HTERT RPE-1 (cell line): ENCODE results near the gene TGFA.
"Not testable (repeated sequence)": the region's sequence is repeated elsewhere in the genome, so short reads cannot be mapped to it uniquely, and the experiment has no call there.

Source experiments
- in situ Hi-C: fragments of 300-500 bp; cut with MboI; formaldehyde crosslinking; loops from 4 replicates; pipeline ENCODE4 v1.14.3; 2020; ENCODE audit warnings: low sequenced_read_pairs

Gene TGFA

DNA sequence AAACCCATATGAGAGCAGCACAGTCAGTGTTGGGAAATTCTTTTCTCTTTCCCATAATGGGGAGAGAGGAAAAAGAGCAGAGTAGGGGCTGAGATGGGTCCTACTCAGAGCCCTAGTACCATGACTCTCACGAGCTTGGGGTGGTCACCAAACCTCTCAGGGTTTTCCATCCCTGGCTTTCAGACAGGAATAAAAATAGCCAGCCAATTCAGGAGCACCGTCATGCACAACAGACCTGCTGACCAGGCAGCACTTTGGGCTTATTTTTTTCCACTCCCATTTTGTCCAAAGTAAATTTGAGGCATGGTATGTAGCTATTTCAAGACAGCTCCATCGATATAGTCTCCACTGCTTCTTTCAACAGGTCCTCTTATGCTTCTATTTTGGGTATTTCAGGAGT, 86.4 kb downstream of the TGFA start:
- in situ Hi-C loops: no loop called here

DNA sequence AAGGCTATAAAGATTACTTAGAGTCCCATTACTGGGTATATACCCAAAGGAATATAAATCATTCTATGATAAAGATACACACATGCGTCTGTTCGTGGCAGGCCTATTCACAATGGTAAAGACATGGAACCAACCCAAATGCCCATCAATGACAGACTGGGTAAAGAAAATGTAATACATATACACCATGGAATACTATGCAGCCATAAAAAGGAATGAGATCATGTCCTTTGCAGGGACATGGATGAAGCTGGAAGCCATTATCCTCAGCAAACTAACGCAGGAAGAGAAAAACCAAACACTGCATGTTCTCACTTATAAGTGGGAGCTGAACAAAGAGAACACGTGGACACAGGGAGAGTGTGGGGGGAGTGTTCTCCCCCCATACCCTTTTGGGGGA, 87.0 kb downstream of the TGFA start:
- in situ Hi-C loops: not testable (repeated sequence)

DNA sequence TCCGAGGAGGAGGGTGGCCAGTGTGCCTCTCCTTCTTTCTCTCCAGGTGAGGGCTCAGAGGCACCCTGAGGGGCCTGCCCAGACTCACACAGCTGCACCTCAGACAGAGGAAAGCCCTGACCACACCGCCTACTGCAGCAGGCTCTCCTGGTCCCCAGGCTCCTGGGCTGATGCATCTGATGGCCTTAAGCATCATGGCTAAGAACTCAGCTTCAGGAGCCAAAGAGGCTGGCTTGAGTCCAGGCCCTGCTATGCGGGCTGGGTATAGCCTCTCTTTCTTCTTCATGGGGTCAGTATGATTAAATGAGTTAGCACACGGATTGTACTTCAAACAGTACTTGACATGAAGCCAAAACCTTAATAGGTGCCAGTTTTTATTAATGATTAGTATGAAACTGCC, 89.6 kb downstream of the TGFA start:
- in situ Hi-C loops: no loop called here

DNA sequence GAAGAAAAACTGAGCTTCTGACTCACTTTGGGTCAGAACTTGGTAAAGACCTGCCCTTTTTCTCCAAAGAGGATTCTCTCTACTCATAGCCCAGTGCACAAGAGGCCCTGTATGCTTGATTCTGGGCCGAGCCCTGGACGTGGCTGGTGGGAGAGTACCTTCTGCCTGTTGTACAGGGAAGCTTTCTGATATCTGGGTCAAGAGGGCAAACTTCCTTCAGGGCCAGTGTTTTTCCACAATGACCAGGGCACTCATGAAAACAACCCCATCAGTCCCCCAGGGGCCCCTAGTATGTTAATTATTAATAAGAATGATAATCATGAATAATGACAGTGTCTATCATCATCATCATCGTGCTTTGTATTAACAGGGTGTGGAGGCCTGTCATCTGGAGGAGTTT, 90.0 kb downstream of the TGFA start:
- in situ Hi-C loops: no loop called here

DNA sequence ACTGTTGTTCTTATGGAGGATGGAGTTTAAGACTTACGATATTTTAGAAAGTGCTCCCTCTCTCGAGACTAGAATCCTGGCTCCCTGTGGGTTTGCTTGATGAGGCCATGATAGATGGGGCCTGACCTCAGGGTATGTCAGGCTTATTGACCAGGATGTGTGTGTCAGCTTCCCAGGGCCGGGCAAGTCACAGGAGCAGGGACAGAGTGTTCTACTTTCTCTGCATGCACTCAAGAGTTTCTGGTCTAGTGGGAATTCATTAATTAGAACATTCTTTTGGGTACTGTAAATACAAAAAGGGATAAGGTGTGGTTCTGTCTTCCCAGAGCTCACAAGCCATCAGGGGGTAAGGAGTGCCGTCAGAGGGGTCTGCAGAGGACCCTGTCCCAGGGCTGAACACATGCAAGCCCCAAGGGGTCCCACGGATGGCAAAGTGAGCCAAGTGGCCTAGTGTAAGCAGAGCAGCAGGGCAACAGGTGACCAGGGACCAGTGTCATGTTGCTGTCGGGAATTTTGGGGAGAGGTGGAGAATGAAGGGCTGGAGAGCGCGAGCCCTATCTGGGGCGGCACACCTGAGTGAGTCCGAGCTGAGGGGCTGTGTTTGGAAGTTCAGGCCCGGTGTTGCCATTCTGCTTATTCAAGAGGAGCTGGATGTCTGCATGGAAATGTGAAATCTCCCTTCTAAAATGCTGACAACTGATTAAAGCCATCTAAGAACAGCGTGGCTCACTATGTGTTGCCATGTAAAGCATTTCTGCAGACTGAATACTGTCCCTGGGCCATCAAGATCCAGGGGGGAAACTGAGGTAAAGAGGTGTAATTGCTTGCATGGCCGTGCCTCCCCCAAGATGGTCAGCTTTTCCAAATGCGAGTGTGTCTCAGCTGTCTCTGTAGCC, 91.4 kb downstream of the TGFA start:
- in situ Hi-C loops: no loop called here

DNA sequence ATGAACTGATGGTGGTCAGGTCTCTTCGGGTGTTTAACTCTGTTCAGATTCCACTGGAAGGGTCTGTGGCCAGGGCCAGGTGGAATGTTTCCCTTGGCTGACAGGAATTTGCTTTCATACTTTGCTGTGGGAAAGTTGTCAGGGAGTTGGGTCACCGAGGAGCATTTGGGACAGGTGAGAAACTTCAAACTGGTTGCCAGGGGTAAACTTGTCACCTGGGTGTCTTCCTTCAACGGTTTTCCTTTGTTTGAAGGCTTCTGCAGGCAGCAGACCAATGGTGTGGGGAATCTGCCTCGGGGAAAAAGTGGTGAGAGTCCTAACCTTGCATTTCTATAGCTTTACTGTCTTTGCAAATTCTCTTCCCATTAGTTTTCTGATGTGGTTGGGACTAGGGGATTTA, 92.2 kb downstream of the TGFA start:
- in situ Hi-C loops: no loop called here

DNA sequence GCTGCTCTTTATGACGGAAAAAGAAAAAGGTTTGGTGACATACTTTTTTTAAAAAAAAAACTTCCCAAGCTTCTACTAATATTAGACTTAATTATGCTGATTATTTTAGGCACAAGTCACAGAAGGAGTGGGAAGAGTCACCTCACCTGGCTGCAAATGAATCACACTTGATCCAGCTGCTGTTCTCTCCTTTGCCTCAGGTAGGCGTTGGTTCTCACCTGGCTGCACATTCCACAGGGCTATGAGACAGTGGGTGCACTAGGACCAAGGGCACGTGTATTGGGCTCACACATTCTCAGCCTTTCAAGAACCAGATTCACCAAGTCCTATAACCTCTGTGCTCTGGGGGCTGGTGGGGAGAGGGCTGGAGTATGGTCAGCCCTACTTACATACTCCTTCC, 93.3 kb downstream of the TGFA start:
- in situ Hi-C loops: no loop called here

DNA sequence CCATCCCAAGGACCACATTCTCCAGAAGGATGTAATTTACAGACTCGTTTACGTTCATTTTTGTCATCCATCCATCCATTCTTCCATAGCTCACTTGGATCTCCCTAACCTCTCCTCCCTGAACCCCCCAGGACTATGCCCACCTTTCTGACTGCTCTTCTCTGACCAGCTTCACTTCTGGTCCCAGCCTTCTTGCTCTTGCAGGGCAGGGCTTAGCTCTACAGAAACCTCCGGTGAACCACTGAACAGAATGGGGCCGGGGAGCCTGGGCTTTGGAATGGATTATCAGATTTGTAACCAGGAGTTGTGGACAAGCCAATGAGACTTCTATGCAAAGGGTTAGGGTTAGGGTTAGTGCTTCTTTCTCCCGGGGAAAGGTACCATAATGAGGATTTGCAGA, 95.0 kb downstream of the TGFA start:
- in situ Hi-C loops: no loop called here

DNA sequence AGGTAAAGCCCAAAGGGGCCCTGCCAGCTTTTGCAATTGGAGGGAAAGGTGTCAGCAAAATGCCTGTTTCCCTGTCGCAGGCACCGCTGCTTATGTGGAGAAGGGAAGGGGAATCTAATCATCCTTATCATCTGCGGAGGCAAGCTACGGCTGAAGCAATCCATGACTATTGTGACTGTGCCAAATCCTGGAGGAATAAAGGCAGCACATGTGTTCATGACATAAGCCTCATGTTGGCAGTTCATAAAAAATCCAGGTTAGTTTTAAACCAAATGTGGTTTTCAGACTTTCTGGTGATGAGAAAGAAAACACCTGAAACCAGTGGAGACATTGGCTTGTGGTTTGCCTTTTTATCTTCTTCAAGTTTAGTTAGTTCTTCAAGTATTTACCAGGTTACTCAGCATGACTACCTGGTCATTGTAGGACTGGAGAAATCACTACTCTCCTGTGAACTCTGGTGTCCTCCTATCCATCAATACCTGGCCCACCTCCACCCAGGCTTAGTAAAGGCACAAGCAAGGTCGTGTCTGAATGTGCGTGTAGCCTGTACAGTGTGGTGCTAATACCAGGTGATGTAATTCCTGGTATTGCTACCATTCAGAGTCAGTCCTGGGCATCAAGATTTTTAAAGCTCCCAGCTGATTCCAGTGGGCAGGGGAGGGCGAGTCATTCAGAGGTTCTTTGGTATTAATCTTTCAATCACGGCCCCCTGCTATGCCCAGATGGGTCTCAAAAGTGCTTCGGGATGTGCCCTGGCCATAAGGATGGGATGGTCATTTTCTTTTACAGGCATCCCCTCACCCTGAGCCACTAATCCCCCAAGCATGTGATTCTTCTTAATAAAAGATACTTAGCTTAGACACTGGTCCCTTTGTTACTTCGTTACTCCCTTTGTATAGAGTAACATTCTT, 96.8 kb downstream of the TGFA start:
- in situ Hi-C loops: no loop called here

DNA sequence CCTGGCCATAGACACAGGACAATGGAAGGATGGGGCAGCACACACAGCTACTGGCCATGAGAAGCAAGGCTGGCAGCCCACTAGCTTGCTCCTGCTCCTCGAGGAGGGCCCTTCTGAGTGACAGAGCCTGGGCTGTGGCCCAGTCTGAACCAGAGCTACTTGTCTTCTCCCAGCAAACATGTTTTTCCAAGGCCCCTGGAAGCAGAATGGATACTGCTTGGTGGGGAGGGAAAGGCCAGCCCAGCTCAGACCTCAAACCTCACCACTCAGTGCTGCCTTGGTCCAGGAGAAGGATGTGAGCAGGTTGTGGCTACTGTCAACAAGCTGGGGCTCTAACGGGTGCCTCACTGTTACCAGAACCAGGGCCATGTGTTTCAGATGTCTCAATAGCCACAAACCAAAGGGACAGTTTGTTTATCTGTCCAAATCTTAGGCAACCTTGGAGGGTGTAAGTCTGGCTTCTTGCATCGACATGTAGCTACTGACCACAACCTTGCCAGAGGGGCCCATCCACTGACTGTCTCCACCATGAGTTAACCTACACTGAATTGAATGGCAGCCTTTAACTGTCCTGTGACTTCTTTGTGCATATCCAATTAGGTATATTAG, 98.6 kb downstream of the TGFA start:
- in situ Hi-C loops: no loop called here

DNA sequence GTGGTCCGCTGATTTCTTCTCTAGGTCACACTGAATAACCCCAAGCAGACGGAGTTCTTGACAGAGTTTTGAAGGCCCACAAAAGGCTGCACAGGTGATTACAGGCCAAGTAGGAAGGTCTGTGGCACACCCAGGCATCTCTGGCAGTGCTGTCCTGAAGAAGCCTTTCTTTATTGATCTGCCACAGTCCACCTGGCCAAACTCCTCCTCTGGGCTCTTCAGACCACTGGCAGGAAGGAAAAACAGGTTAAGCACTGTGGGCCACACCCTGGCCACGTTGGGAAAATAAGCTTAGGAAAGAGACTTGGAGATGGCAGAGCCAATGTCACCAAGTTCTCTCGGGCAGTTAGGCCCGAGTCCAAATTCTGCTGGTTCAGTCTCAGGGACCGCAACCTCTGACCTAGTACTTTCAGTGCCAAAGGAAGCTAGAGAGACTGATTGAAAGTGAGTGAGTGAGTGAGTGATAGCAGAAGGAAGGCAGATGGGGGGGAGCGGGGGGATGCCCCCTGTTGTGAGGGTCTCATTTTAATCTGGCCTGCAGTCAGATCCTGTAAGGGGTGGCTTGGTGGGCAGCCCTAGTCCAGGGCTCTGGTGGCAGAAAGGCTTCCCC, 102.9 kb downstream of the TGFA start:
- in situ Hi-C loops: no loop called here

DNA sequence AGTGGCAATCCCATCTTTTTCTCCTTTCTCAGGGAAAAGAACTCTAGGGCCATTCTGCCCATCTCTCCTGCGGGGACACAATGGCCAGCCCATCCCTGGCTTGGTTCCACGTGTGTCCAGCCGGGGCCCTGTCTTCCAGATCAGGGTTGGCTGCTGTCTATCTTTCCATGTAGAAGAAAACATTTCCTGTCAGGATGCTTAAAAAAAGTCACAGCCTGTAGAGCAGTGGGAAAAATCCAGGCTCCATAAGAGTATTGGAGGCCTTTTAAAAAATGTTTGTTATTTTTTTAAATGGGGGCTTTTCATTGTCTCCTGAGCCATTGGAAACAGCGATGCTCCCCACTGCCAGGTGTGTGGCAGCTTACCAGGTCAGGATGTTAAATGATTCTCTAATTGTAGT, 105.6 kb downstream of the TGFA start:
- in situ Hi-C loops: no loop called here

DNA sequence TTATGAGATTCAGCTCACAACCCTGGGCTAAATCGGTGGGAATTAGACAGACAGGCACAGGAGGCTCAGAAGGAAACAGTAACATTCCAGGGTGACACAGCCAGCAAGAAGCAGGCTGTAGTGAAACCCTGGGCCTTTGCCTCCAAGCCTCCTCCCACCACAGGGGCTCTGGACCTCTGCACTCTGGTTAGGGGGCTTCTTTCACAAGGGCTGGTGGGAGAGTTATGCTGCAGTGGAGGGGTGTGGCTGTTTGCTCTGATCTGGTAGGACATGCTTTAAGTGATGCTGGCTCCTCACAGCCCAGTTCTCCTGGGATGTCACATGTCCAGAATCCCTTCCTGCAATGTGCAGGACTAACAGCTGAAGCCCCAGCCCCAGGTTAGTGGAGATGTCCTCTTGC, 109.9 kb downstream of the TGFA start:
- in situ Hi-C loops: no loop called here

DNA sequence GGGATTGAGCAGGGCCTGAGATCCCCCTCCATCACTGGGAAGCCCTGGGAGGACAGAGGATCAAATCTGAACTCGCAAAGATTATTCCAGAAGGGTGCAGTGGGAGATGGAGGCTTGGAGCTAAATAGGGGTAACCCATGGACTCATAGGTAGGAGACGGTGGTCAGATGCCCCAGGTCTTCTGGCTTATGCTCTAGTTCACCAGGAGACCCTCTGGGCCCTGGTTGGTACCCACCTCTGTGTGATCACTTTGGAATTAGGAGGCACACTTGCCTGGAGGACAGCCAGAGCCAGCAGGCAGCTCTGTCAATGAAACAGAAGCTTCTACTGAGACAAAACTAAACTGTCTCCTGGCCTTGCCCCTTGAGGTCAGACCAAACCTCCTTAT, 110.6 kb downstream of the TGFA start:
- in situ Hi-C loops: no loop called here

DNA sequence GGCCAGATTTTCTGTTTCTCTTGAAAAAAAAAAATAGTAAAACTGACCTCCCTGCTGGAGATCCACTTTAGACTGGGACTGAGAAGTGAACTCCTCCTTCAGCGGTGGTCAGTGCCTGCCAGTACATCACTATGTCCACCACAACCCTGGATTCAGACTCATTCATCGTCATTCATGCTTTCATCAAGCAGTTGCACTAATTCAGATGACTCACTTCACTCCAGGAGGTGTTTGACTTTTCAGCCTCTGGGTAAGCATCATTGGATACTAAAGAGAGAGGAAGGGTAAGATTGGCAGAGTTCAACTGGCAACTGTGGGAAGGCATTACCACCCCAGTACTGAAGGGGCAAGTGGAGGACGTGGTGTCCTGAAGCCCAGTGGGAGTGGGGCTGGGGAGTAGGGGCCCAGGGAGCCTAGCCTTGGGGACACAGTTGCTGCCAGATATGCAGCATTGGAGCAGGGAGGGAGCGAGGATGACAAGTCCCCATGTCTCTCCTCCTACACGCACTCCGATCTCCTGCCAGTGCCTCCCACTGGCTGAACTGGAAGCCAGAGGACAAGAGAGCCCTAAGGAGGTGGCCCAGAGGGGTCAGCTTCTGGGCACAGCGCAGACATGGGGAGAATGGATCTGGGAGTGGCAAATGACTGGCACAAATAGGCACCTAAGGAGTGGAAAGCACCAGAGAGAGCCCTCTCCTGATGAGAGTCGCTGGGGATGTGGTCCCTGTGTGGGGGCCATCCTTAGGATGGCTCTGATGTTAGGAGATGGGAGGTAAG, 111.1 kb downstream of the TGFA start:
- in situ Hi-C loops: no loop called here

DNA sequence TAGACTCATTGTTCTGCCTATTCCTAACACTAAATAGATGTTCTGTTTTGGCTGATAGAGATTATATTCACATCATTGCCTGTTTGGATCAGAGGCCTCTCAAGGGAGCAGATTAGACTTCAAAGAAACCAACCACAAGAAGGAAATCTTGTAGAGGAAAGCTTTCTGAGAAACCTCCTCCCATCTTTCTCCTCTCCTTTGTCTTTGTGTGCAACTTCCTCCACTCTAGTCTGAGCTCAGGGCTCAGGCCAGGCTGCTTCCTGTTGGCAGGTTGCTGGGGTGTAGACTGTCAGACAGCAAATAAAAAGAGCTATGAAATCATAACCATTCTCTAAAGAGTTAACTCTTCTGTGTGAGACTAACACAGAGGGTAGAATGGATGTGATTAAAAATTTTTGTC, 113.0 kb downstream of the TGFA start:
- in situ Hi-C loops: no loop called here

DNA sequence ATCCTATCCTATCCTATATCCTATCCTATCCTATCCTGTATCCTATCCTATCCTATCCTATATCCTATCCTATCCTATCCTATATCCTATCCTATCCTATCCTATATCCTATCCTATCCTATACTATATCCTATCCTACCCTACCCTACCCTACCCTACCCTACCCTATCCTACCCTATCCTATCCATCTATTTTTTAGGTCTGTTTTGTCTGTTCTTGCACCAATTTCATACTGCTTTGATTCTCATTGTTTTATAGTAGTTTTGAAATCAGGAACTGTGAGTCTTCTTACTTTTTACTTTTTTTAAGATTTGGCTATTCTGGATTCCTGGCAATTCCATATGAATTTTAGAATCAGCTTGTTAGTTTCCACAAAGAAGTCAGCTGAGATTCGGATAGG, 118.5 kb downstream of the TGFA start:
- in situ Hi-C loops: no loop called here

DNA sequence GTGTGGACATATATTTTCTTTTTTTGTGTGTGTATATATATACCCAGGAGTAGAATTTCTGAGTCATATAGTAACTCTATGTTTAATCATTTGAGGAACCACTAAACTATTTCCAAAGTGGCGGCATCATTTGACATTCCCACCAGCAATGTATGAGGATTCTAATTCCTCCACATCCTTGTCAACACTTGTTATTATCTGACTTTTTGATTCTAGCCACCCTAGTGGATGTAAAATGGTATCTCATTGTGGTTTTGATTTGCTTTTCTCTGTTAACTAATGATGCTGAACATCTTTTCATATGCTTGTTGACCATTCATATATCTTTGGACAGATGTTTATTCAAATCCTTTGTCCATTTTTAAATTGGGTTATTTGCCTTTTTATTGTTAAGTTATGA, 120.3 kb downstream of the TGFA start:
- in situ Hi-C loops: no loop called here

DNA sequence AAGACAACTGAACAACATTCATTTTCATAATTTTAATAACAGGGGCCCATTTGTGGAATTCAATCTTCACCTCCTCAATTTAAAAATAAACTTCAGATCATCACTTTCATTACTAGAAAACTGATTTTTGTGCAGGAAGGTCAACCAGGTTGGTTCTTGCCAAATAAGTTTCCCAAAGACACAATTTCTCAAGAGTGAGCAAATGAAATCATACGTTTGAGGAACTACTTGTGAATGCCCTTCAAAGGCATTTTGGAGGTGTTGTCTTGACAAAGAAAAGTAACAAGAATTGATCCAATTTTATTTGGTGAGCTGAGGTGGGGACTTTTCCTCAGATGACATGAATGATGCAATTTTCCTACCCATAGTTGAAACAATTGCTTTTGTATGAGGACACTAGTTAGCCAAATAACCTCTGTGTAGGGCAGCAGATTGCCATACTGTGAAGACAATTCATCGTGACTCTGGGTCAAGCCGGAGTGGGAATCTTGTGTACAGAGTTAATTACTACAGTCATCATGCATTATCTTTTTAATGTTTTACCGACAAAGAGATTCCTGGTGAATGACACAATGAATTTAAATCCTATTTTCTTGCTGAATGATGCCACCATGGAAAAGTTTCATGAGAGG, 121.8 kb downstream of the TGFA start:
- in situ Hi-C loops: no loop called here

DNA sequence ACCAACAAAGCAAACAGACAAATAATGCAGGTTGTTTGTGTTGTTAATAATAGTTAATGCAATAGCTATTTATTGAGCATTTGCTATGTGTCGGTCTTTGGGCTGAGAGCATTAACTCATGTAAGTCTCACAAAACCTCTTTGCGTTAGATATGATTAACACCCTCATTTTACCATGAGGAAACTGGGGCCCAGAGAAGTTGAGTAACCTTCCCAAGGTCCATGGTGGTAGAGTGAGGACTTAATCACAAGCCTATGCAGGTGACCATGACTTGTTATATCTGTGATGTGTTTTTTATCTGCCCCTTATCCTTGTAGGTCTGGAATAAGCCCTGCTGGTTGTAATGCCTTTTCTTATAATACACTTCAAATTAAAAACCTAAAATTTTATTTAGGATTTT, 127.3 kb downstream of the TGFA start:
- in situ Hi-C loops: no loop called here
